Measurements from ENCODE around the gene DSCAML1.
A peak's percentile ranks its signal among the peaks of the same experiment; 100 is the strongest.

The DSCAML1 gene

GRCh38 chr11:117759305-117759704, 37.7 kb downstream of the DSCAML1 start:
- peaks cover 0 to 16% (median 0%) of the 10 kb centered on the region in 3 experiments for H3K27me3 ChIP-seq (ENCODE audit: control insufficient read depth in 3 of 3, insufficient read depth in 3 of 3, low read depth in 1 of 3, low read length in 3 of 3)

GRCh38 chr11:117754030-117754429, 43.0 kb downstream of the DSCAML1 start:
- Histone ChIP-seq H3K4me3 (ENCODE audit: low read length in 2 of 2) (no peak overlapping the region), H3K23ac (ENCODE audit: low read depth, low read length, poor library complexity) (no peak overlapping the region)

More at GRCh38 chr11:117759305-117759704, 37.7 kb downstream of the DSCAML1 start:
- DNase-seq (ENCODE audit: low spot score), result no peak
- no CpG with 5 or more reads among the region's 8 CpGs for WGBS, 2 donors (ENCODE audit: extremely low coverage in 2 of 2, insufficient read length in 2 of 2, insufficient replicate concordance in 1 of 2)
- Histone ChIP-seq H2AFZ (ENCODE audit: low read length) (no peak overlapping the region), H4K91ac (ENCODE audit: low read depth, low read length, poor library complexity) (no peak overlapping the region), H2AK5ac (ENCODE audit: low read depth, low read length) (no peak overlapping the region), H3K4me1 (ENCODE audit: control insufficient read depth in 2 of 2, insufficient read depth in 1 of 2, low read depth in 1 of 2, low read length in 2 of 2) (peaks cover 0 to 8% of the 10 kb centered on the region in 2 donors), H2BK12ac (ENCODE audit: low read length) (no peak overlapping the region), H3K79me1 (ENCODE audit: low read depth, low read length) (no peaks in the 10 kb centered on the region), H4K8ac (ENCODE audit: low read depth, low read length) (no peak overlapping the region), H3K4me3 (ENCODE audit: low read length in 2 of 2) (no peak overlapping the region), H3K14ac (ENCODE audit: low read length) (no peak overlapping the region), H2BK15ac (ENCODE audit: low read length) (no peak overlapping the region), H3K36me3 (replicated peaks in 1 of 2; ENCODE audit: control insufficient read depth in 2 of 2, insufficient read depth in 2 of 2, low read length in 2 of 2) (no peaks in the 10 kb centered on the region), H3K4ac (ENCODE audit: low read length) (no peak overlapping the region), H3K9me3 (replicated peaks in 1 of 2; ENCODE audit: control insufficient read depth in 2 of 2, insufficient read depth in 1 of 2, low read depth in 1 of 2, low read length in 2 of 2) (no peaks in the 10 kb centered on the region), H2BK120ac (ENCODE audit: low read depth, low read length) (no peak overlapping the region), H3K4me2 (ENCODE audit: insufficient read depth, low read length, poor library complexity, severe bottlenecking) (no peak overlapping the region), H3K9ac (ENCODE audit: low read depth, low read length, poor library complexity) (no peak overlapping the region), H3K27ac (replicated peaks; ENCODE audit: low read length) (no peak overlapping the region), H3K18ac (ENCODE audit: low read length) (peak overlapping the region; percentile 19), H2BK5ac (ENCODE audit: low read length) (no peak overlapping the region), H3K23ac (ENCODE audit: low read depth, low read length, poor library complexity) (no peak overlapping the region)

GRCh38 chr11:117752721-117753237, 44.2 kb downstream of the DSCAML1 start:
- H3K36me3 ChIP-seq (replicated peaks in 1 of 2; ENCODE audit: control insufficient read depth in 2 of 2, insufficient read depth in 2 of 2, low read length in 2 of 2), result no peaks in the 10 kb centered on the region
- H2AK5ac ChIP-seq (ENCODE audit: low read depth, low read length), result no peak overlapping the region
- H3K27me3 ChIP-seq (ENCODE audit: control insufficient read depth in 3 of 3, insufficient read depth in 3 of 3, low read depth in 1 of 3, low read length in 3 of 3), result peaks cover 0 to 52% (median 0%) of the 10 kb centered on the region in 3 experiments
- H2BK5ac ChIP-seq (ENCODE audit: low read length), result no peak overlapping the region
- WGBS, 2 donors (ENCODE audit: extremely low coverage in 2 of 2, insufficient read length in 2 of 2, insufficient replicate concordance in 1 of 2), result no CpG with 5 or more reads among the region's 9 CpGs
- peak overlapping the region; percentile 90 for H3K18ac ChIP-seq (ENCODE audit: low read length)
- peaks cover 0 to 9% of the 10 kb centered on the region in 2 donors for H3K4me1 ChIP-seq (ENCODE audit: control insufficient read depth in 2 of 2, insufficient read depth in 1 of 2, low read depth in 1 of 2, low read length in 2 of 2)
- H2BK120ac ChIP-seq (ENCODE audit: low read depth, low read length), result no peak overlapping the region
- H4K91ac ChIP-seq (ENCODE audit: low read depth, low read length, poor library complexity), result no peak overlapping the region
- no peak overlapping the region for H3K4me2 ChIP-seq (ENCODE audit: insufficient read depth, low read length, poor library complexity, severe bottlenecking)
- peak overlapping the region; percentile 57 for H3K14ac ChIP-seq (ENCODE audit: low read length)
- no peak overlapping the region for H3K4me3 ChIP-seq (ENCODE audit: low read length in 2 of 2)
- H2AFZ ChIP-seq (ENCODE audit: low read length), result no peak overlapping the region
- H3K9ac ChIP-seq (ENCODE audit: low read depth, low read length, poor library complexity), result no peak overlapping the region
- H4K8ac ChIP-seq (ENCODE audit: low read depth, low read length), result no peak overlapping the region
- H3K27ac ChIP-seq (replicated peaks; ENCODE audit: low read length), result no peak overlapping the region
- DNase-seq (ENCODE audit: low spot score), result no peak
- H3K9me3 ChIP-seq (replicated peaks in 1 of 2; ENCODE audit: control insufficient read depth in 2 of 2, insufficient read depth in 1 of 2, low read depth in 1 of 2, low read length in 2 of 2), result no peaks in the 10 kb centered on the region
- H2BK15ac ChIP-seq (ENCODE audit: low read length), result no peak overlapping the region
- H3K23ac ChIP-seq (ENCODE audit: low read depth, low read length, poor library complexity), result no peak overlapping the region
- H3K79me1 ChIP-seq (ENCODE audit: low read depth, low read length), result no peaks in the 10 kb centered on the region
- peak overlapping the region; percentile 46 for H3K4ac ChIP-seq (ENCODE audit: low read length)
- H2BK12ac ChIP-seq (ENCODE audit: low read length), result peak overlapping the region; percentile 12

More at GRCh38 chr11:117754030-117754429, 43.0 kb downstream of the DSCAML1 start:
- H2BK120ac ChIP-seq (ENCODE audit: low read depth, low read length), result no peak overlapping the region
- no peaks in the 10 kb centered on the region for H3K79me1 ChIP-seq (ENCODE audit: low read depth, low read length)
- H4K8ac ChIP-seq (ENCODE audit: low read depth, low read length), result no peak overlapping the region
- H3K4me1 ChIP-seq (ENCODE audit: control insufficient read depth in 2 of 2, insufficient read depth in 1 of 2, low read depth in 1 of 2, low read length in 2 of 2), result peaks cover 0 to 9% of the 10 kb centered on the region in 2 donors
- H3K18ac ChIP-seq (ENCODE audit: low read length), result no peak overlapping the region
- no peaks in the 10 kb centered on the region for H3K9me3 ChIP-seq (replicated peaks in 1 of 2; ENCODE audit: control insufficient read depth in 2 of 2, insufficient read depth in 1 of 2, low read depth in 1 of 2, low read length in 2 of 2)
- H2AFZ ChIP-seq (ENCODE audit: low read length), result no peak overlapping the region
- no peak overlapping the region for H3K4ac ChIP-seq (ENCODE audit: low read length)
- H3K4me2 ChIP-seq (ENCODE audit: insufficient read depth, low read length, poor library complexity, severe bottlenecking), result no peak overlapping the region
- H2AK5ac ChIP-seq (ENCODE audit: low read depth, low read length), result no peak overlapping the region
- H4K91ac ChIP-seq (ENCODE audit: low read depth, low read length, poor library complexity), result no peak overlapping the region
- no peak for DNase-seq (ENCODE audit: low spot score)
- H3K14ac ChIP-seq (ENCODE audit: low read length), result no peak overlapping the region
- H3K27ac ChIP-seq (replicated peaks; ENCODE audit: low read length), result no peak overlapping the region
- no peak overlapping the region for H2BK15ac ChIP-seq (ENCODE audit: low read length)
- H3K9ac ChIP-seq (ENCODE audit: low read depth, low read length, poor library complexity), result no peak overlapping the region
- no peak overlapping the region for H2BK12ac ChIP-seq (ENCODE audit: low read length)
- WGBS, 2 donors (ENCODE audit: extremely low coverage in 2 of 2, insufficient read length in 2 of 2, insufficient replicate concordance in 1 of 2), result no CpG with 5 or more reads among the region's 4 CpGs
- no peaks in the 10 kb centered on the region for H3K36me3 ChIP-seq (replicated peaks in 1 of 2; ENCODE audit: control insufficient read depth in 2 of 2, insufficient read depth in 2 of 2, low read length in 2 of 2)
- peaks cover 0 to 51% (median 0%) of the 10 kb centered on the region in 3 experiments for H3K27me3 ChIP-seq (ENCODE audit: control insufficient read depth in 3 of 3, insufficient read depth in 3 of 3, low read depth in 1 of 3, low read length in 3 of 3)
- no peak overlapping the region for H2BK5ac ChIP-seq (ENCODE audit: low read length)

- no peak overlapping the region for H3K23ac ChIP-seq (ENCODE audit: low read depth, low read length, poor library complexity)
- H3K36me3 ChIP-seq (replicated peaks in 1 of 2; ENCODE audit: control insufficient read depth in 2 of 2, insufficient read depth in 2 of 2, low read length in 2 of 2), result no peaks in the 10 kb centered on the region
- no peak overlapping the region for H4K91ac ChIP-seq (ENCODE audit: low read depth, low read length, poor library complexity)
- H3K14ac ChIP-seq (ENCODE audit: low read length), result no peak overlapping the region
- H3K4me3 ChIP-seq (ENCODE audit: low read length in 2 of 2), result no peak overlapping the region
- H3K27ac ChIP-seq (replicated peaks; ENCODE audit: low read length), result no peak overlapping the region
- H2BK12ac ChIP-seq (ENCODE audit: low read length), result no peak overlapping the region
- peaks cover 0 to 14% of the 10 kb centered on the region in 2 donors for H3K4me1 ChIP-seq (ENCODE audit: control insufficient read depth in 2 of 2, insufficient read depth in 1 of 2, low read depth in 1 of 2, low read length in 2 of 2)
- peaks cover 0 to 52% (median 0%) of the 10 kb centered on the region in 3 experiments for H3K27me3 ChIP-seq (ENCODE audit: control insufficient read depth in 3 of 3, insufficient read depth in 3 of 3, low read depth in 1 of 3, low read length in 3 of 3)
- H3K4ac ChIP-seq (ENCODE audit: low read length), result no peak overlapping the region
- no peak overlapping the region for H4K8ac ChIP-seq (ENCODE audit: low read depth, low read length)
- no peak overlapping the region for H2AK5ac ChIP-seq (ENCODE audit: low read depth, low read length)
- H3K9me3 ChIP-seq (replicated peaks in 1 of 2; ENCODE audit: control insufficient read depth in 2 of 2, insufficient read depth in 1 of 2, low read depth in 1 of 2, low read length in 2 of 2), result no peaks in the 10 kb centered on the region
- no CpG with 5 or more reads among the region's 2 CpGs for WGBS, 2 donors (ENCODE audit: extremely low coverage in 2 of 2, insufficient read length in 2 of 2, insufficient replicate concordance in 1 of 2)
- no peak overlapping the region for H2AFZ ChIP-seq (ENCODE audit: low read length)
- H2BK5ac ChIP-seq (ENCODE audit: low read length), result no peak overlapping the region
- no peak for DNase-seq (ENCODE audit: low spot score)
- no peak overlapping the region for H2BK120ac ChIP-seq (ENCODE audit: low read depth, low read length)
- no peaks in the 10 kb centered on the region for H3K79me1 ChIP-seq (ENCODE audit: low read depth, low read length)
- H3K4me2 ChIP-seq (ENCODE audit: insufficient read depth, low read length, poor library complexity, severe bottlenecking), result no peak overlapping the region
- H3K9ac ChIP-seq (ENCODE audit: low read depth, low read length, poor library complexity), result no peak overlapping the region
- peak overlapping the region; percentile 4 for H3K18ac ChIP-seq (ENCODE audit: low read length)
- H2BK15ac ChIP-seq (ENCODE audit: low read length), result no peak overlapping the region
Measured at GRCh38 chr11:117752071-117752470, 44.9 kb downstream of the DSCAML1 start.
